NCI-H1105 treated with DMSO at 0.1 percent for 48 hours (cell line): ENCODE measurements around the gene TRIO.

ENCODE experiments used
- DNase-seq: peaks from one replicate; lab custom pipeline; 2025; lab: John Stamatoyannopoulos, UW

TRIO gene

DNA sequence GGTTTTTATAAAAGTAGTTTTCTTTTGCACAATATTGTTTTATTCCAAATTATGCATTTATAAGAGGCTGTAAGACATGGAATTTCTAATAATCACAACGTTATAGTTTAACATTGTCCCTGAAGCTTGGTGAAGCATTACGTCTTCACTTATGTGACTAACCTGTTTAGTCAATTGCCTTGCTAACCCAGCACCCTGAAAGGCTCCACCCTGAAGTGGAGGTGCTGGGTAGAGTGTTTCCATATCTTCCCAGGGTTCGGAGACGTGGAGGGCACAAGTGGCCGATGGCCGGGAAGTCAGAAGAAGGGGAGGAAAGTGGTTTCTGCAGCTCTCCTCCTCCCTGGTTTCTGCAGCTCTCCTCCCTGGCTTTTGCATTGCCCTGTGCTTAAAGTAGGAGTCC is 83.4 kb downstream of the TRIO start:
- no peak for DNase-seq

DNA sequence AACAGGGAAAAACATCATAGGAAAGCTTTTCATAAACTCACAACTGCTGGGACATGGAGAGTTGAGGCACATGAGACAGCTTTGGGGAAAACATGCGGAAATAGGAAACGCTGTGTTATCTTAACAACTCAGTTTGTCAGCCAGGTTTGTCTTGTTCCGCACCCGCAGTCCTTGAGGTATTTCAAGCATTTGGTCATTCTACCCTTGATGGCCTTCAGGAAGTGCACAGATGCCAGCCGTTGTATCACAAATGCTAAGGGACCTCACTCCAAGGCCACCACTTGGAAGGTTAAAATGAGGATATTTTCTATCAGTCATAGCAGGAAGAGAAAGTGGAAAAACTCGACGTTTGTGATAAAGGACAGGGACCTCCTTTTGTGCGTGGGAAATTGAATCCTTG is 83.8 kb downstream of the TRIO start:
- no peak for DNase-seq

DNA sequence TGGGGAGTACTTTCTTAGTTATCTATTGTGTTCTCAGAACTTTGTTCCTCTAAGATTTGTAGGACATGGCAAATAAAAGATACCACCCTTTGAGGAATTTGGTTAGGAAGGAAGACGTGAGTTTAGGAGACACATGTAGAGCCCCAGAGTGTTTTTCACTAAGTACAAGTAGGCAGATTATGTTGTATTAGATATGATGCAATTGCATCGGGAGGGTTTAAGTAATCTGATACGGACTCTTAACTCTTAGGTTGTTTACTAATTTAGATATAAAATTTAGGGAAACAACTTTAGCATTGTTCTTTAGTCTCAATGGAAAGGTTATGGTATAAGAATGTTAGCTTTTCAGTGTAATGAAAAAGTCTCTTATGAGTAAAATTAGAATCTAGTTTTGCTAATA is 84.4 kb downstream of the TRIO start:
- no peak for DNase-seq

DNA sequence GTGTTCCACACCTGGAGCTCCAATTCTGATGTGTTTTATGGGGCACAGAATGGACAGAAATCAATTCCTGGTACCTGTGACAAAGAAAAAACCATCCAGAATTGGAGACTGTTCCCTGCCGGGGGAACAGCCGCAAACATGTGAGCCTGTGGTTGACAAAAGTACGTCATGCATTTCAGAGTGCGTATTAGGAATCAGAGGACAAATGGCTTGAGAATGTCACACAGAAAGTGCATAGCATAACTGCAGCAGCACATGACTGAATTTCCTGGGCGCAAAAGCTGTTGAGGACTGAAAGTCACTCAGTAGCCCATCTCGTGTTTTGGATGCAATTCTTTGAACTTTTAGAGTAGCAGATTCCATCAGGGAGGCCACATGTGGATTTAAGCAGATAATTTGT is 85.1 kb downstream of the TRIO start:
- no peak for DNase-seq

DNA sequence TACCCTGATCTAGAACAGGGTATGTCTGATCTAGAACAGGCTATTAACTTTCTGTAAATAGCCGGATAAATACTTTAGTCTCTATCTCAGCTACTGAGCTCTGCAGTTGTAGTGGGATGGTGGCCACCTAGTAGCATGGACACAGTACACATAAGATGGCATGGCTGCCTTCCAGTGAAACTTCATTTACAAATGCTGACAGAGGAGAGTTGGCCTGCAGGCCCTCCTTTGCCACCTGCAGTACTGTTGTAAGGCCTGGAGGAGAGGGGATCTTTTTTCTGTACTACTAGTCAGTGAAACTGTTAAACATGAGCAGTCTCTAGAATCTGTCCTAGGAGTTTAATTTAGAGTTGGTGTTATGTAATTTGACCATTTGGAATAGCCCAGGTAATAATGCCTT is 86.0 kb downstream of the TRIO start:
- no peak for DNase-seq

DNA sequence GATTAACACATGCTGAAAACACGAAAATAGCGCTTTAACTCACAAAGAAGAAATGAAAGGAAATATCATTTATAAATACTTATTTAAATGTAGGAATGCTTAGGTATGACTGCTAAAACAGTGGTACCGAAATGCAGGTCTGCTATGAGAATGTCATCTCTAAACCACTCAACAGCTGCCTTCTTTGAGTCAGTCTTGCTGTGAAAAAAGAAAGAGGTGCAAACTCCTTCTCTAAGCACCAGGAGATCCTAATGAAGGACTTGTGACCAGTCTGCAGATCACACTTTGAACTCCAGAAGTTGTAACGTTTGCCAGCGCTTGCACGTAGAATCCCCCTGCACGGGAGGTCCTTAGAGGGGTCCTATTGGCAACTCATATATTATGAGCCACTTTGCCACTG is 86.6 kb downstream of the TRIO start:
- DNase-seq: no peak

DNA sequence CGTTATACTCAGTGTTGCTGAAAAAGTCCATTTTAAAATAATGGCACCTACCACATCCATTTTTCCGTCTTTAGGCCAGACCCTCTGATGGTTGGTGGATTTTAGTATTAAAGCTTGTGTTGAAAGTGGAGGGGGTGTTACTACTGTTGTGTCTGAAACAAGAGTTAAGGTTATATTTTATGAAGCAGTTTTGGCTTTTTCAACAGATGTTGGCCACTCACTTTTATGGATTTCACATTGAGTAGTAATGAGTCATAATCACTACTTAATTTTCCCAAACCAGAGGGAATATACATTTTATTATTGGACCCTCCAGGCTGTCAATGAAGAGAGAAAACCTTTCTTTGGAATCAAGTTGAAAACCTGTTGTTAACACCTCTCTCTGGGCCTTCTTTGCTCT is 88.0 kb downstream of the TRIO start:
- DNase-seq: no peak

DNA sequence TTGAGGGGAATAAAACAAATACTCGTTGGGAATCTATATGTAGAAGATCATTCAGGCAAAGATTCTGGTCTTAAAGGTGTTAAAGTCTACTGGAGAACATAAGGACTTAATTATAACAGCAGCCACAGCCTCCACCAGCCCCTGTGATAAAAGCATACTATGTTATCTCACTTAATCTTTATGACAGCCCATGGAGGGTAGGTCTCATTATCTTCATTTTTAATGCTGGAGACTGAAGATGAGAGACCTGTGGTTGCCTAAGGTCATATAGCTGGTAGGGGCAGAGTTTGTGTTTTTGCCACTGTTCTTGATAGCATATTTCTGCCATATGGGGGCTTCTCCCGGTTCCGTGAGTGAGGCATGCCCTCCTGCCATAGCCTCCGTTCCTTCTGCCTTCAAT is 88.7 kb downstream of the TRIO start:
- DNase-seq: no peak

DNA sequence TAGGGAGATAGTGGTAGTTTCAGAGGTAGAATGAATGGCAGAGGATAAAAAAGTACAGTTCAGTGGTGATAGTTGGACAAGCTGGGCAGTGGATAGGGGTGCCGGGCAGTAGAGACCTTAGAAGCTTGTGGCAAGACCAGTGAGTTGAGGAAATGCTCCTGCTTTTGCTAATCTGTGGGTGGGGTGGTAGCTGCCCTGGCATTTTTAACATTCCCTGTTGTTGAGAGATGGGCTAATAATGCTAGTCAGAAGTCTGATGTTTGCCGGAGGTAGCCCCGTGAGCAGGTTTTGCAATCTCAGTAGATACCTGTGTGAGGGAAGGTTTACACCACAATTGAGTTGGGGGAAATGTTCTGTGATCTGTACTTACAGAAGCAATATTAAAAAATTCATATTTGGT is 91.1 kb downstream of the TRIO start:
- DNase-seq: no peak

DNA sequence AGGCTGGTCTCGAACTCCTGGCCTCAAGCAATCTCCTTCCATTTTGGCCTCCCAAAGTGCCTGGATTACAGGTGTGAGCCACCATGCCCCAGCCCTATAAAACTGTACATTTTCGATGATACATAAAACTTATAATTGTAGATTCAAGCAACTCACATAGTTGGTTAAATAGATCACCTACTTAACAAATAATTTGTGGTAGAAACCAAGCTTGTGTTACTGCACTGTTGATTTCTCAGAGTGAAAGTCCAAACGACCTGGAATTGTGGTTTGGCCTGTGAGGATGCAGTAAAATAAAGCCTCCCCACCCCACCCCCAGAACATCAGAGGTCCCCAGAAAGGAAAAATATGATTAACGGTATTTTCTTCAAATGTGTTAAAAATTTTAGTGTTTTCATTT is 92.7 kb downstream of the TRIO start:
- no peak for DNase-seq

DNA sequence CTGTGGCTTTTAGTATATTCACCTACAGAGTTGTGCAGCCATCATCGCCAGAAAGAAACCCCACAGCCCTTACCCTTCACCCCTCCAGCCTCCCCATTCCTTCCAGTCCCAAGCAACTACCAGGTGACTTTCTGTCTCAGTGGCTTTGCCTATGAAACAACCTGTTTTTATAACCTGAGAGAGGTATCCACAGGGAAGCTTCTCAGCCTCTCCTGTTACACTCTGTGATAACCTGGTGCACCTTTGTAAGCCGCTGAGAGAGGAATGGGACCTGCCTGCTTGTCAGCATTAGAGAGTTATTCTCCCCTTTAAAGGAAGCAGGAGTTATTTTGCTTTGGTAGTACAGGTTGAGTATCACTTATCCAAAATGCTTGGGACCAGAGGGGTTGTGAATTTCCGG is 93.6 kb downstream of the TRIO start:
- no peak for DNase-seq

DNA sequence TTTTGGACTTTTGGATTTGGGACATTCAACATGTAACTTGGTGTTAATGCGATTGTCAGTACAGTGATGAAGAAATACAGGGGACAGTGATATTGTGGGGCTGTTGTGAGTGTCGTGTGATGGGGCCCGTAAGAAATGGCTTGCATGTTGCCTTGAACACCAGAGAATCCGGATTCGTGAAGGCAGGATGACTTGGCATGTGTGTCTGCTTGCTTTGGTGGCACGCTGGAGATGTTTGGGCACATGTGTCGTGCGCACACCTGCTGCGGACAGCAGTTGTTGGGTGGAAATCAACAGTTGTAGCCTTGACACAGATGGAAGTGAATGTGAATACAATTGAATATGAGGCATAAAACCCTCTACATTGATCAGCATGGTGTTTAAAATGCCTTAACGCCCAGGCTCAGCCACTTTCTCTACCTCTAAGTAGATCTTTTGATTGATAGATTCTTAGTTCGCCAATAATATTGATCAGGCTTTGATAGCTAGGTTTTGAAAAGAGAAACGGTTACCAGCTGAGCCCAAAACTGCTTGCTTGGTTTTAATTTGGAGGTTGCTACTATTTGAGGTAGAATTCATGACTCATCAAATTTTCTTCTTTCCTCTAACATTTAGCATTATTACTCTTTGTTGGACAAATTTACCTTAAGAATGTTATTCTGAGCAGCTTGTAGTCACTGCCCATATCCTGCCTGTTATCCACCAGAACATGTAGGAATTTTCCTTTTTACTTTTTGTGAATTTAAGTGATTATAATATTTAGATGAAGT is 94.4 kb downstream of the TRIO start:
- DNase-seq: no peak

DNA sequence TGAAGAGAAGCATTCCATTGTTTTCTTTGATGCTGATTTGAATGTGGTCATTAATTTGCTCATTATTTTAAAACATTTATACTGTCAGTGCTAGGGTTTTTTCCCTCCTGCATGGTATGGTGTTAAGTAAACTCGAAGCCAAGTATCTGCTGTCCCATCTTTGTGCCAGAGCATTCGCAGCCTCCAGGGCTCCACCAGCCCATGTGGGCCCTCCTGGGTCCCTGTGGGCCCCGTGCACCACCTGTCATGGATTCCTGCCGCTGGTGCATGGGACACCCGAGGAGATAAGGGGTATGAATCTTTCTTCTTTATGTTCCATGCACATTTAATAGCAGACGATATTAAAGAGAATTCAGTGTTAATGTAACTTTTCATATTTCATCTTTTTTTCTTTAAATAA is 95.1 kb downstream of the TRIO start:
- DNase-seq: no peak

DNA sequence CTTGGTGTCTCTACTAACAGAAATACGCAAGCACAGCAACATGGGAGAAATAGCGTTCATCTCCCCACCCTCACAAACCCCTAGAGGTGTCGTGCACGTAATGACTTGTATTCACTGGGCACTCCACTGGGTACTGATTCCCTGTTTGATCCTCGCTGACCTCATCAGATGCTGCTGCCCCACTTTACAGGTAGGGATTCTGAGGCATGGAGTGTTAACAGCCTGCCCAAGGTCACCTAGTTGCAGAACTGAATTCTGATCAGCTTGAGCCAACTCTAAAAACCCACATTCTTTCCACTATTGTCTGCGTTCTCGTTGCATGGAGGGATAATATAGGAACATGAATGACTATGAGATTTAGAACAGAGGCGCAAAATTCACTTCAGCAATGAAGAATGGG is 96.3 kb downstream of the TRIO start:
- DNase-seq: no peak

DNA sequence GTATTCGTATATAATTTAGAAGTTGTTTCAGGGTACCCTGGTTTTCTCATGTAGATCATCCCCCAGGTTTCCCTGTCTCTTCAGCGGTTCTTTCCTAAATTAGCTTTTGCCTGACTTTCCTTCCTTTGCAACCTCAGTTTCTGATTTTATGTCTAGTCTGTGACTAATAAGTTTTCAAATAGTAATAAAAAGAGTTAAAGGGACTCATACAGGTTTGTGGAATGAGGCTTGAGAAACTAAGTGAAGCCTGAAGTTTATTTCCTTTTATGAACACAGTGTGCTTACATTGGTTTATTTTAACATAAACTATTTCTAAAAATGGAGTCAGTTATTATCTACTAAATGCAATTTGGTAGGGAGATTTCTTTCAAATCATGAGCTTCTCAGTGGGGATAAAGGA is 96.8 kb downstream of the TRIO start:
- no peak for DNase-seq

DNA sequence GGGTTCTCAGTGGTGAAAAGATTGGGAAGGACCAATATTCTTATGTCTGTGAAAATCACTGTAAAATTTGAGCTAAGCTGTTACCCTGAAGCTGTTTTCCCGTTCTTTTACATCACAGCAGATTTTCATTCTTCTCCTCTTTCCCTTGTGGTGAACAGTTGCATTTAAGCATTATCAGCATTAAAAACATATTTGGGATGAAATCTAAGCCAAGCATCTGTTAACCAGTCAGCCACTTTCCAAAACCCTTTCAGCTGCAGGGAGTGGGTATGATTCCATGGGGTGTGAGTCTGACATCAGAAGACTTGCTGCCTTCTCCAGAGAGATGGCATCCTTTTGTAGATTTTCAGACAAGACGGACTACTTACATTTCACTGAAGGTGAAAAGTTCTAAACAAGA is 97.2 kb downstream of the TRIO start:
- DNase-seq: no peak

DNA sequence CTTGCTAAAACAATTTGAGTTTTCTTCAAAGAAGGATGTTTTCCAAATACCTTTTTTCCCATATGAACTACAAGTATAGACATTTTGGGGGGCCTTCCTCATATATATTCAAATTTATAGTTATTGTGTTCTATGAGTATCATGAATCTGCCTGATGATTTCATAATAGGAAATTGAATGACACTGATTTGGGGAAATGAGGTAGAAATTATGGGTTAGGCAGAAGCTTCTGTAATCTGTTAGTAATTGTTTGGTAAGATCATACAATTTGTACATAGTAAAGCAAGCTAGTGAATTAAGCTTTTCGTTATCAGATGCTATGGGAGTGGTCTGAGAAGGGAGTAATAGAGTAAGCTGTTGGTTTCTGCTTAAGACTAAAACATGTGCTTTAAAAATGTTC is 98.0 kb downstream of the TRIO start:
- no peak for DNase-seq

DNA sequence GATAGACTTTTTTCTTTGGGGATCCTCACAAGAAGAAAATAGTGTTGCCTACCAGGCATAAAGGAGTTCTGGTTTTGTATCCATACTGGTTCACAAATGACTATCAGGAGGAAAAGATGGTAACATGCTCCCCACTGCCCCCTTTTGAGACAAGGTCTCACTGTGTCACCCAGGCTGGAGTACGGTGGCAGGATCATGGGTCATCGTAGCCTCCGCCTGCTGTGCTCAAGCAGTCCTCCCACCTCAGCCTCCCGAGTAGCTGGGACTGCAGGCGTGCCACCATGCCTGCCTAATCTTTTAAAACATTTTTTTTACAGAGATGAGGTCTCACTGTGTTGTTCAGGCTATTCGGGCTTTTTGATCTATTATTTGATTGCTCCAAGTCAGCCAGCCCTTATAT is 99.3 kb downstream of the TRIO start:
- DNase-seq: no peak

DNA sequence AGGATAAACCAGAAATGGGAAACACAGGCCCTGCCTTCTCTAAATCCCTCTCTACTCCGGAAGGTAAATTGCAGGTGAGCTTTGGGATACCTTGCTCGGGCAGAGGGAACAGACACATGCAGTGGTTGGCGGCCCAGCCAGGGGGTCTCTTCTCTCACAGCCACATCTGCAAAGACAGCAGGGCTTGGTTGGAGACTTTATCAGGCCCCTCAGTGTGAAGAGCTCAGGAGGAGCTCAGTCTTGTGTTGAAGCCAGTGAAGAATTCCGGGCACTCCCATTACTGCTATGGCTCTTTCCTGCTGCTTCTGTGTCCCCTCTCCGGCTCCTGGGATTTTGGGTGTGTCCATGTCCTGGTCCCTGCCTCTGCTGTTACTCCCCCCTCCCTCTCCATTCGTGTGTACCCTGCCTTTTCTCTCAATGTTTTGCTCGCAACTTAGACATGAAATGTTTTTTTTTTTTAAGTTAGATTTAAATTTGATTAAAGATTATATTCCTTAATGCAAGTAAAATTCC is 99.8 kb downstream of the TRIO start:
- DNase-seq: no peak

DNA sequence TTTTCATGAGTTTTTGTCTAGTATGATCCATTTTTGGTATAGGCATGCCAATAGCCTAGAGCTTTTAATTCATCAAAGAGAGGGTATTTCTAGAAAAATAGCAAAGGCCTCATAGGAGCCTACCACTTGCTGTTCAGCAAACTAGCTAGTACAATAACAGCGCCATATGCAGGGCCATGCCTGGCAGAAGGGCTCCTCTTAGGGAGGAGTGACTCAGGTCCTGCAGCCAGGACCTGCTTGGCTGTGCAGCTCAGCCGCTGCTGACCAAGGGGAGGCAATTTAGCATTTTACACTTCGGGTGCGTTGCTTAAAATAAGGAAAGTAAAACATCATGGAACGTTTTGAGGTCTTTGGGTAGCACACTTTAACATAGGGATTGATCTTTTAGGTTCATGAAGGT is 100.6 kb downstream of the TRIO start:
- no peak for DNase-seq

DNA sequence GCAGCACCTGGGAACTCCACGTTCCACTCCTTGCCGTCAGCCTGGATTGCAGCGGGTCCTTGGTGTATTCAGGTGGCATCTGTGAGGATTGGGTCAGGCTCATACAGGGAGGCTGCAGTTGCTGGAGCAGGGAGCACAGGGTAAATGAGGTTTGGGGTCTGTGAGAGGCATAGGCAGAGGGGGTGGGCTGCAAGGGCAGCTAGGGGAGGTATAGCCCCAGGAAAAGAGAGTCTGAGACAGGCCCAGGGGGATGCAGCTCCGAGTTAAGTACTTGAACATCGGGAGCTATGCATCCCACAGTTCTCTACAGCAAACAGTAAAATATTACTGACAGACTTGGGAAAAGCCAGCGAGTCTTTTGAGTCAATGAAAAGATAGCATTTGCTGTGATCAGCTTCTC is 101.6 kb downstream of the TRIO start:
- DNase-seq: no peak

DNA sequence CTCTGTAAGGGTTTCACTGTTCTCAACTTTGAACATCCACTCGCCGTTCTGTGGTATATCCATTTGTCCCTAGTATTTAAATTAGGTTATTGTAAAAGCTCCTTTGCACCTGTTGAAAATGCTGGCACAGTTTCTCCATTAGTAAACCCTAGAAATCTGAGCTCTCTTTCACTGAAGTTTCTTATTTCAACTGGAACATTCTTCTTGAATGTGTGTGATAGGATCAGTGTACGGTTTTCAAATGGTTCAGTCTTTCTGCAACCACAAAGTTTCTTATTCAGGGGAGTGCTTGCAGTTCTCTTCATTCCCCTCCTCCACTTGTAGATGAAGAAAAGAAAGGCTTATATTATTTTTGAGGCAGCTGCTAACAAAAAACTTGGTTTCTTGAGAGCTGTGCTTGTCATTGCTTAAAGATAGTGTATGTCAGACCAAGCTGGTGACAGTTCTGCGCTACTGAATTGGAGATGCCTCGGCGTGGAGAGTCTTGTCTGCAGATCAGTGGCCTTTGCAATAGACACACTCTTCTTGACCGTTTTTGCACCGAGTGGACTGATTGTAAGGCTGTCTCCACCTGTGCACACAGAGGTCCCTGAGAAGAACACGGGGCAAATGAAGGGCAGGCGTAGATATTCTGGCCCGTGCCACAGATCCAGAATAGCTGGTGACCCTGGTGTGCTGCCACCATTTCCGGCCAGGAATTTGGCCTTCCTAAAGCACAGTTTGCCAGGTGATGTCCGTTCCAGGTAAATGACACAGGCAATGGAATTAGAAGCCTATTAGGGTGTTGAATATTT is 102.2 kb downstream of the TRIO start:
- no peak for DNase-seq

DNA sequence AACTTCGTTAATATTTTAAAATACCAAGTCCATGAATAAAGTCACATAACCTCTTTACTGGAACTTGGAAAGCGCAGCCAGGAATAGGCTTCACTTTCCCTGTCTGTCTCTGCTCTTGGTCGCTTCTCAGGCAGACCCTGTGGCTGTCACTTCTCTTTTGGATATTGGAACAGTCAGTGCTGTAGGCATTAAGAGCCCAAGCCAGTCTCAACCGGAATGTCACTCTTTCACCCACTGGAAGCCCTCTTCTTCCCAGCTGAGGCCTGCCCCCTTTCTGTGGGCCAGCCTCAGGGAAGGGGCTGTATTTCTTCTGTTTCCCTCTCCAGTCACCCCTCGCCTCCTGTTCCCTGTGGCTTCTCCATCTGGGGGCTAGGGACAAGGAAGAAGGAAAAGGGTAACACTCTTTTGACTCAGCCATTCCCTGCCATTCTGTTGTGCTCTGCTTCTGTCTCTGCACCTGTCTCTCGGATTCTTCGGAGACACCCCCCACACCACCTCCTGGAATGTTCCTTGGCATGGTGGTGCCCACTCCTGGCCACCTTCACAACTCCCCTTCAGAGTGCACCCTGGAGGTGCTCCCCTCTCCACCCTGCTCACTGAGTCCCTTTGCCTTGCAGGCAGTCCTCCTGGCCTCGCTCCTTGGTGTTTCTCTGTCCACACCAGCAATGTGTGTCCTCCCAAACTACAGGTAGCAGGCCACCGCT is 103.4 kb downstream of the TRIO start:
- no peak for DNase-seq
